Muscle of arm (tissue), 14 donors: ENCODE data around the gene HEPACAM. TPM values are rescaled to one million over a fixed set of nuclear protein-coding genes. Genes with fewer than 3 reads are reported as not detected.
"Not testable (repeated sequence)": the region's sequence is repeated elsewhere in the genome, so short reads cannot be mapped to it uniquely, and the experiment has no call there.

ENCODE experiments used
- DNase-seq: peaks from one replicate; pipeline ENCODE4 v3.0.0-alpha.2; 2013
- long read RNA-seq, 11 donors: transcript quantifications; one replicate each; lab custom pipeline, GENCODE V29; 2026
- polyA plus RNA-seq, 12 donors: library from polyadenylated mRNA; unstranded; fragments of 120-200 nt; gene quantifications; one replicate each; pipeline ENCODE4 v1.2.1, GENCODE V29; 2013; ENCODE audit not compliant: insufficient read length in 12 of 12

HEPACAM gene, protein sequence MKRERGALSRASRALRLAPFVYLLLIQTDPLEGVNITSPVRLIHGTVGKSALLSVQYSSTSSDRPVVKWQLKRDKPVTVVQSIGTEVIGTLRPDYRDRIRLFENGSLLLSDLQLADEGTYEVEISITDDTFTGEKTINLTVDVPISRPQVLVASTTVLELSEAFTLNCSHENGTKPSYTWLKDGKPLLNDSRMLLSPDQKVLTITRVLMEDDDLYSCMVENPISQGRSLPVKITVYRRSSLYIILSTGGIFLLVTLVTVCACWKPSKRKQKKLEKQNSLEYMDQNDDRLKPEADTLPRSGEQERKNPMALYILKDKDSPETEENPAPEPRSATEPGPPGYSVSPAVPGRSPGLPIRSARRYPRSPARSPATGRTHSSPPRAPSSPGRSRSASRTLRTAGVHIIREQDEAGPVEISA
- under 1 TPM in 4 of 12 donors, not detected in 8; 0.05 to 0.33 (median 0.19) TPM for polyA plus RNA-seq
- long read RNA-seq, donor 1: 0 reads
- long read RNA-seq, donor 2: 0 reads
- long read RNA-seq, donor 3: 0 reads
- long read RNA-seq, donor 4: 0 reads
- long read RNA-seq, donor 5: 0 reads
- long read RNA-seq, donor 6: 0 reads
- long read RNA-seq, donor 7: 0 reads
- long read RNA-seq, donor 8: 0 reads
- long read RNA-seq, donor 9: 0 reads
- long read RNA-seq, donor 10: 0 reads
- long read RNA-seq, donor 11: 0 reads

DNA sequence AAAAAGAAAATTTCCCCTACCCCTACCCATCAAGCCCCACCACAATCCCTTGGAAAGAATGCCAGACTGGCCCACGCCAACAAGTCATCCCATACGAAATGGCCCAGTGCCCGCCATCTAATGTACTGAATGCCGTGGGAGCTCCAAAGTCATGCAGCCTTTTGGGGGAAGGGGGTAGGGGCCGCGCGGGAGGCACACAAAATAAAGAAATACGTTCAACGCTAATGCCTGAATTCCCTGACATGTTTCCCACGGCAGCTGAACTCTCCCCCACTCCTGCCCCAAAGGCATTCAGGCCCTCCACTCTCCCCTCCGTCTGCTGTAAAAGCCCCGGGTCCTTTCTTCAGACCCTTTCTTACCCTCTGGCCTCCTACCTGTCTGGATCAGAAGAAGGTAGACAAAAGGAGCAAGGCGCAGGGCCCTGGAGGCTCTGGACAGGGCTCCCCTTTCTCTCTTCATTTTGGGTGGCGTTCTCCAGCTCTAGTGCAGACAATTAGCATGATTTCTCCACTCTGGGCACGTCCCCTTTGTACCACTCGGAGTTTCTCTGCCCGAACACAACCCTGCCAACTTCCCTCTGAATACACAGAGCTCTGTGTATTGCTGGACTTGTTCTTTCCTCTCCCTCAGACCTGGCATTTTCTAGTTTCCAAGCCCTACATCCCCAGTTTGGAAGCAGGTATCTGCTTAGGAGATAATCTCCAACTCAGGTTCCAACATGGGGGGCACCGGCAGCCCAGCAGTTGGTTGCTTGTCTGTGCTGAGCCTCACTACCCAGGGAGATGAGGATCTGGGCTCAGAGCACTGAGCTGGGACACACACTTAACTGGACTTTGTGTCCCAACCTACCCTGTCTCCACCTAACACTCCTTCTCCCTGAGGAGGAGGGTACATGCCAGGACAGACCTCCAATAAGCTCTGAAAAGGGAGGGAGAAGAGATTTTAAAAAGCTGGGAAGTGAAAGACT is at the start of gene HEPACAM:
Gene HEPACAM, minus strand, starts transcription at position 500 of the 967 bp plus-strand sequence. Its CDS starts 41 bp downstream, at position 459.
- no peak for DNase-seq

DNA sequence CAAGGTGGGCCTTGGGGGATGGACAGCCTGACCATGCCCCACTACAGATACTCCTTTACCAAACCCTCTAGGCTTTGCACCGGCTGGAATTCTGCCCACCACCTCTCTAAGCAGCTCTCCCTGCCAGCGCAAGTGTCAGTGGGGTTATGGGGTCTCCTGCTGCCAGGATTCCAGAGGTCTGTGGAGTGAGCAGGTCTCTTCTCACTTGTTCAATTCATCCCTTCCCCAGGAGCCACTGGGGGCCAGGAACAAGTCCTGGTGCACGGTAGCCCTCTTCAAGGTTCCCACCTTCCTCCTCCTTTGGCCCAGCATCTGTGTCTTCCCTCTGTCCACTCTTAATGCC is 48.6 kb upstream of the HEPACAM start:
- DNase-seq: no peak

DNA sequence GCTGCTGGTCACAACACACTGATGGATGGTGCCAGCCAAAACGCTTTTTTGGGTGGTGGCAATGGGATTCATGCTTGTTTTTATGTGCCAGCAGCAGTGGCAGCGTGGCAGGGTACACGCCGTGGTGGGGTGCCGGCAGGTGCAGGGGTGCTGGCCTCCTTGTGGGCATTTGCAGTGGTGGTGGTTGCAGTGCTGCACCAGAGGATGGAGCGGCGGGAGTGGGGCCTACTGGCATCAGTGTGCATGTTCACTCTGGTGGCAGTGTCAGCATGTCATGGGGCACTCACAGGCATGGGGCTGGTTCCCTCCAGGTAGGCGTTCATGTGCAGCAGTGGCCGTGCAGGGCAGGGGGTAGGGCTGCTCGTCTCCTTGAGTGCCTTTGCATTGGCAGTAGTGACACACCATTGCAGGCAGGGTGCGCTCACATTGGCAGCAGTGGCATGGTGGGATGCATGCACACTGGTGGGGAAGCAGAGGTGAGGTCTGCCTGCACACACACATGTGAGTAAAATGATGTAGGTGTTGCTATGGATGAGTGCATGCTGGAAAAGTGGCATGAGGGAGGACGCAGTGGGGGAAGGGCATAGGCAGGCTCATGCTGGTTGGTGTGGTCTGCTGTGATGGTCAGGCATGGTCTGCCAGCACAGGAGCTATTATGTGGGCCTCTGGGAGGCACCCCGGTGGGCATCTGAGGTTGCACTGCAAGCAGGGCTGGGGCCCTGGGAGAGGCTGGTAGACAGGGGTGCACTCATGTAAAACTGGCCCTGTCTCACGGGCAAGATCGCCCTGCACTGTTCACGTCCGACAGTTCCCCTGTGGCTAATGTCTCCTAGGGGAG is 48.0 kb upstream of the HEPACAM start:
- no peak for DNase-seq

DNA sequence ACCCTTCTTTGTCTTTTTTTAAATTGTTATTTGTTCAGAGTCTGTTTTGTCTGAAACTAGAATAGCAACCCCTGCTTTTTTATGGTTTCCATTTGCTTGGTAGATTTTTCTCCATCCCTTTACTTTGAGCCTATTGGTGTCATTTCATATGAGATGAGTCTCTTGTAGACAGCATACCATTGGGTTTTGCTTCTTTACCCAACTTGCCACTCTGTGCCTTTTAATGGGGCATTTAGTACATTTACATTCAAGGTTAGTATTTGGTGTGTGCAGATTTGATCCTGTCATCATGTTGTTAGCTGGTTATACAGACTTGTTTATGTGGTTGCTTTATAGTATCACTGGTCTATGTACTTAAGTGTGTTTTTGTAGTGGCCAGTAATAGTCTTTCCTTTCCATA is 46.2 kb upstream of the HEPACAM start:
- DNase-seq: no peak

DNA sequence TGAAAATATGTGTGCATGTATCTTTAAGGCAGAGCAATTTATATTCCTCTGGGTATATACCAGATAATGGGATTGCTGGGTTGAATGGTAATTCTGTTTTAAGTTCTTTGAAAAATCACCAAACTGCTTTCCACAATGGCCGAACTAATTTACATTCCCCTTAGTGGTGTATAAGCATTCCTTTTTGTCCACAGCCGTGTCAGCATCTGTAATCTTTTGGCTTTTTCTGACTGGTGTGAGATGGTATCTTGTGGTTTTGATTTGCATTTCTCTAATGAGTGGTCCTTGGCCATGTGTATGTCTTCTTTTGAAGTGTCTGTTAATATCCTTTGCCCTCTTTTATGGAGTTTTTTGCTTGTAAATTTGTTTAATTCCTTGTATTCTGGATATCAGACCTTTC is 42.5 kb upstream of the HEPACAM start:
- DNase-seq: no peak

DNA sequence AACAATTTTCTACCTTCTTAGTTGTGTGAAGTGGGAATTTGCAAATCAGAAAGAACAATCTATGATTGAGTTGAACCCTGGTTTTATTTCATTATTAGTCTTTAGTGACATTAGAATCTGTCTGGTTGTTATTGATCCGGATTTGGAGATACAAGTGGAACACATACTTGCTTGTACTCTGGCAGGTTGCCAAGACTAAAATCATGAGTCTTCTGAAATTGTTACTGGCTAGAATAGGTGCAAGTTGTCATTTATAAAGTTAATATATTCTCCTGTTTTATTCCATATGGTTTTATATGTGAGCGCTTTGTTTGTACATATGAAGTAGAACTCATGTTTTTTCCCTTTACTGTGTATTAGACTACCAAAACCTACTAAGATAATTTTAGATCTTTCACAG is 41.2 kb upstream of the HEPACAM start:
- DNase-seq: no peak

DNA sequence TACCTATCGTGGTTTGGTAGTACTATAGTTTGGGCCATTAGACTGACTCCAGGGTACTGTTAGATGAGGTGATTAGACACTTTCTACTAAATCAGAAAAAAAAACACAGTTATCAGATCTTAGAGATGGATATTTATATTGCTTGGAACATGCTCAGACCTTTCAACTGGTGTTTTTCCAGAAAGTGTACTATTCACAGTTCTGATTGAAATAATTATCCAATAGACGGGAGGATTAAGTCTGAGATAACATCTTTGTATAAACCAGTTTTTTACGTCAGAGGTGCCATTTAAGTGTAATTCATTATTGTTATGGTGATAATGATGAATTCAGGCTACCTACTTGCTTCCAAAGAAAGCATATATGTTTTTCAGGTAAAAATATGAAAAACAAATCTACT is 40.7 kb upstream of the HEPACAM start:
- DNase-seq: no peak

DNA sequence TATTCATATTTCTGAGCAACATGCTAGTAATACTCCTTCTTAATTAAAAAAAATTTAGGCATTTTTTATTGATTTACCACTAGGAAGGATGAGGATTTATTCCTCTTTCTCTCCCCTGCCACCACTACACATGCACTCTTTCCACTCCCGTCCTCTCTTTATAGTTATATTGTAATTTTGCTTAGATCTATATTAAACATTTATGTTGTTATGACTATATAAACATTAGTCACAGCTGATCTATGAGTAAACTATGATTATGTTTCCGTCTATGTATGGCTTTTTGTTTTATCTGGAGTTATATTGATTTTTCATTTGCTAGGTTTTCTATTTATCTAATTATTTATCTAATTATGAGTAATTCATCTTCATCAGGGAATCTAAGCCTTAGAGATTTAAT is 36.0 kb upstream of the HEPACAM start:
- DNase-seq: no peak

DNA sequence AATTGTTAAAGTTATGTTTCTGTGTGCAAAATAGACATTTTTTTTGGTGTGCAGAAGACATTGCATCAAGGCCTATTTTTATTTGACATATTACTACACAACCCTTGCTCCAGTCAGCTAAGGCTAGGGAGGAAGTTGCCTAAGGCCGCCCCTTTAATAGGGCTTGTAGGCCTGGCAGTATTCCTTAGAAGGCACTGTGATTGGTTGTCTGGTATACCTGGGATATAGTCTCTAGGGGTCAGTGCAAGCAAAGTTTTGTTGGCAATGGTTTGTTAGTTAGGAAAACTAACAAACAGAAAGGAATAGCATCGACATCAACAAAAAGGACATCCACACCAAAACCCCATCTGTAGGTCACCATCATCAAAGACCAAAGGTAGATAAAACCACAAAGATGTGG is 35.1 kb upstream of the HEPACAM start:
- no peak for DNase-seq

DNA sequence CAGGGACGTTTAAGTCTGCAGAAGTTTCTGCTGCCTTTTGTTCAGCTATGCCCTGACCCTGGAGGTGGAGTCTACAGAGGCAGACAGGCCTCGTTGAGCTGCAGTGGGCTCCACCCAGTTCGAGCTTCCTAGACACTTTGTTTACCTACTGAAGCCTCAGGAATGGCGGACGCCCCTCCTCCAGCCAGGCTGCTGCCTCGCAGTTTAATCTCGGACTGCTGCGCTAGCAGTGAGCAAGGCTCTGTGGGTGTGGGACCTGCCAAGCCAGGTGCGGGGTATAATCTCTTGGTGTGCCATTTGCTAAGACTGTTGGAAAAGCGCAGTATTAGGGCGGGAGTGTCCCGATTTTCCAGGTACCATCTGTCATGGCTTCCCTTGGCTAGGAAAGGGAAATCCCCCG is 32.4 kb upstream of the HEPACAM start:
- DNase-seq: not testable (repeated sequence)

DNA sequence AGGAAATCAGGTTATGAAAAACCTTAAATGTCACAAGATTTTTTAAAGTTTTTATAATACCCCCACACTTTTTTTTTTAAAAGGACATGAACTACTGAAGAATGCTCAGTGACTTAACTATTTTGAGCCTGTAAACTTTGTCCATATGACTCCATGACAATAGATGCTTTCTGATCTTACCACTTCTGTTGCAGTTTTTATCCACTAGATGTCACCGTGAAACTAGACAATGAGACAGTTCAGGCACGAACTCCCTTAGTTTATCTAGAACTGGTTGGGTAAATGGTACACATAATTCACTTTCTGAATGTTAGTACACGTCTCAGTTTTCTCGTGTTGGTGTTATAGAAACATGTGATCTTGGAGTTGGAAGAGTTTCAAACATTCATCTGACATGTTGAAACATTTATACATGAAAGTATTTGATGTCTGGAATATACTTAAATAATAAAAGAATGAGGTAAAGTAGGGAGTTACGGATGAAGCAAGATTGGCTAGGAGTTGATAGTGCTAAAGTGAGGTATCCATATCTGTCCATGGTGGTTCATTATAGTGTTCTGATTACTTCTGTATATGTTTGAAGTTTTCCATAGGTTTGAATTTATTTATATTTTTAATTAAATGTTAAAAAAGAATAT is 26.2 kb upstream of the HEPACAM start:
- DNase-seq: peak; percentile 66

DNA sequence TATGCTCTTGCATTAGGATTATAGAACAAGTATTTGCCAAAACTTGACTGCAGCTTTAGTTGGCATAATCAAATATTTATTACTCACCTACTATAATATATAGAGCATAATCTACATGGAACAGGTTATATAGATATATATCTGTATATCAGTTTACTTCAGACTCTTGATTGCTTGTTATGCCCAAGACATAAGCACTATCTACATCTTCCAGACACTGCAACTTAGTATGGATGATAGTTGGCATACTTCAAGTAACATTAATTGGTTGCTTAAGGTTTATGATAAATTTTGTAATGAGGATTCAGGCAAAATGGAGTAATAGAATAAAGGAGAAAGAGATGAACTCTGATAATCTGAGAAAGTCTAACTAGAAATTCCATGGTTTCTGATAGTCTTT is 19.2 kb upstream of the HEPACAM start:
- no peak for DNase-seq

DNA sequence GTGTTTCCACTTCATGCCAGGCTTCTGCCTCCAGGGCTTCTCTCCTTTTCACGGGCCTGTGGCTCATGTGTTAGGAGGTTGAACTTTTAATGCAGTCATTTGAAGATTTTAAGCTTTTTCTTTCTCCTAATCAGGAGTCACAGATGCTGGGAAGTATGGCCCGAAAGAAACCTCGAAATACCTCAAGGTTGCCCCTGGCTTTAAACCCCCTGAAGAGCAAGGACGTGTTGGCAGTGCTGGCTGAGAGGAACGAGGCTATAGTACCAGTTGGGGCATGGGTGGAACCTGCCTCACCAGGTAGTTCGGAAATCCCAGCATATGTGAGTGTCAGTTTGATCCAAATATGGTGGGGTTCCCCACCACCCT is 18.7 kb upstream of the HEPACAM start:
- no peak for DNase-seq

DNA sequence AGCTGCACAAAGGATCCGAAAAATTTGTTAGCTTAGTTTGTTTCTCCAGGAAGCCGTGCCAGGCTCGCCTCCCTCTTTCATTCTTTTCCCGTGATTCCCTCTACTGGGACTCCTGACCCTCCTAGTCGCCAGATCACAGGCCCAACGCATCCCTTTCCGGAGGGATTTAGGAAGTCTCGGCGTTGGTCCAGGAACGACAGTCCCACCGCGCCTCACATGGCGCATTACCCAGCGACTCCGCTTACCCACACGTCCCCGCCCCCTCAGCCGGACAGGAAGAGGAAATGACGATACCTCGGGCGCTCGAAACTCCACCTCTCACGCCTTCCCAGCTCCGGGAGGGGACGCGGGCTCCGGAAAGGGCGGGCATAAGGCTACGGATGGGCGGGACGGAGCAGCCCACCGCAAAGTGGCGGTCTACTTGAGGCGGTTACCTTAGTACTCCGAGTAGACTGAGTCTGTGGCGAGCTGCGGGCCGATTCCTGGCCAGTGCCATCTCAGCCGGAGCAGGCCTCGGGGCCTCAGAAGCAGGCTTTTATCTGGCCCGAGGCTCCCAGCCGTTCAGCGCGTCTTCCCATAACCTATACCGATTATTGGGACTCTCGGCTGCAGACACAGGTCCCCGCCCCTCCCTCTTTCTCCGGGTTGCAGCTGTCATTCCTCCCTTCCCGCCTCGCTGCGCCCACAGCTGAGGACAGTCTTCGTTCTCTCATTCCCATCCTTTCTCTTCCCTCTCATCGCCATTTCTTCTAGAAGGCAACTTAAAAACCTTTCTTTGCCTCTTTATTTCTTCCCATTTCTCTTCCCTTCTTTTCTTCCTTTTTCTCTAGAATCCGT is 18.1 kb upstream of the HEPACAM start, which contains the start of gene CCDC15:
Gene CCDC15, plus strand, starts transcription at position 450 of the 837 bp plus-strand sequence. CDS start 531 bp downstream, outside the sequence.
- peak; percentile 97 for DNase-seq

DNA sequence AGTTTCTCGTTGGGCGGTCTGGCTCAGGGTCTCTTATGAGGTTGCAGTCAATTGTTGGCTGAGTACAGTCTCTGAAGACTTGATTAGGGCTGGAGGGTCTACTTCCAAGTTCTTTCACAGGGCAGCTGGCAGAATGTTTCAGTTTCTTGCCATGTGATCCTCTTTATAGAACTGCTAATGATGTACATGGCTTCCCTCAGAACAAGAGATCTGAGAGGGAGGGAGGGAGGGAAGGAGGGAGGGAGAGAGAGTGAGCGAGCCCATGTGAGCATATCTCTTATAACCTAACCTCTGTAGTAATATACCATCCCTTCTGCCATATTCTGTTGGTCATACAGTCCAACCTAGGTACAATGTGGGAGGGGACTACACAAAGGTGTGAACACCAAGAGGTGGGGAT is 15.5 kb upstream of the HEPACAM start:
- no peak for DNase-seq

DNA sequence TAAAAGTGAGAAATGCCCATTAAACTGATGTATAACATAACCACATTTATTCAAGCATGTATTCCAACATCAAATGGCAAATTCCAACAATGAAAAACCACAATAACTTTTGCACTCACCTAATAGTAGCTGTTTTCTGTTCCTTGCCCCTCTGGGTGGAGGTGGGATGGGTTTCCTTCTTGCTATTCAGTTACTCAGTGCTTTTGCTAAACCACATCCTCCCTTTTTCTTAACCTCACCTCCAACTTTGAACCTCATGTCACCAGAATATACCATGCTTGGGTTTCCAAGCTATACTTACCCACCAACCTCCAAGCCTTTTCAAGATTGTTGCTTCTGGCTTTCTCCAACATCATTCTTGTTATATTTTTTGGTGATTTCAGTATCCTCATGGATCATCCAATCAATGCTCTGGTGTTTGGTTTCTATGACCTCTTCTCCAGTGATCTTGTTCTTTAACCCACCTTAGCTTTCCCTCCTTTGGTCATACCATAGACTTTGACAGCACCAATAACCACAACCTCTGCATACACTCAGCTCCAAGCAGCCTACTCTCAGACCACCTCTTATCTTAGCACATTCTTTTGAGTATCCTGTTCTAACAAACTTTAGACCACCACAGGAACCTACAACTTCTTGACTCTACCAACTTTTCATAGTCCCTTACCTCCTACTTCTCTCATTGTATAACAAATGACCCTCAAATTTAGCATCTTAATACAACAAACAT is 14.9 kb upstream of the HEPACAM start:
- DNase-seq: no peak

DNA sequence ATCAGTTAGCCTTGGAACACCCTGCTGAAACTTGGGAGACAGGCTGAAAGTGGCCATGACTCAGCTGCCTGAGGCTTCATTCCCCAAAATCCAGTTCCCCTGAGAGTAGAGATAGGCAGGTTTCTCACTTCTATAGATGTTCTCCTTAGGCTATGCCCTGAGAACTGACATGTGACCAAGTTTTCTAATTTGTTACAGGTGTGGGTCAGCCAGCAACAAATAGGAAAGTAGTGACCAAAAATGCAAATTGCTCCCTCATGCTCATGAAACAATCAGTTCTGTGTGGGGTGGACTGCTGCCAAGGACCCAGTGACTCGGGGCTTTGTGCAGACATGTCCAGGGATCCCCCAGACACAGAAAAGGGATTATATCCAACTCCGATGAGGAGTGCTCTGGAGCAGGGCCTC is 10.9 kb upstream of the HEPACAM start:
- no peak for DNase-seq

DNA sequence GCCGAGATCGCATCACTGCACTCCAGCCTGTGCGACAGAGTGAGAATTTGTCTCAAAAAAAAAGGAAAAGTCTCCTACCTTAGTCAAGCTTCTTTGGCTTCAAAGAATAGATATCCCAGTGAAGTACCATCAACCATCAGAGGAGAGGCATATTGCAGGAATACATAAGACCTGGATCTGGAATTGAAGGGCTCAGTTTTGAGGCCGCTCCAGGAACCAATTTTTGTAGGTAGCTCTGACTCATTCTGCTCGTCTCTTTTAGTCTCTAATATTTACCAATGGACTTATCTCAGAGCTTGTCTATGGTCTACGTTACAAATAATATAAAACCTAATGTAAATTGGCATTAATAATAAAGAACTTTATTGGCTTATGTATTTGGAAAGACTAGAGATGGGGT is 10.0 kb upstream of the HEPACAM start:
- no peak for DNase-seq

DNA sequence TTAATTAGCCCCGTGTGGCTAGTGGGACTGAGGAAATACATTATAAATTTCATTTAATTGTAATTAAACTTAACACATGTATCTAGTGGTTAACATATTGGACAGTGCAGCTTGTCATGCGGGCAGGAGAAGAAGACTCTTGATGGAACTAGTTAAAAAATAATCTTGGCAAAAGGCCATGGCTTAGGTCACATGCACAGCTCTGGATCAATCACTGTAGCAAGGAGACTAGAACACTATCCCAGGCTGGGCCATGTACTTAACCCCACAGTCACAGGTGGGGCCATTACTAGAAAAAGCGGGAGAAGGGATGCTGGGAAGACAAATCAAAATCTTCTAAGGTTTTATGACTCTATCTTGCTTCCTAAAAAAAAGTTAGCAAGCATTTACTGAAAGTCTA is 8.7 kb upstream of the HEPACAM start:
- no peak for DNase-seq
